ENCODE measurements around the gene NAP1L5.

Gene NAP1L5

DNA sequence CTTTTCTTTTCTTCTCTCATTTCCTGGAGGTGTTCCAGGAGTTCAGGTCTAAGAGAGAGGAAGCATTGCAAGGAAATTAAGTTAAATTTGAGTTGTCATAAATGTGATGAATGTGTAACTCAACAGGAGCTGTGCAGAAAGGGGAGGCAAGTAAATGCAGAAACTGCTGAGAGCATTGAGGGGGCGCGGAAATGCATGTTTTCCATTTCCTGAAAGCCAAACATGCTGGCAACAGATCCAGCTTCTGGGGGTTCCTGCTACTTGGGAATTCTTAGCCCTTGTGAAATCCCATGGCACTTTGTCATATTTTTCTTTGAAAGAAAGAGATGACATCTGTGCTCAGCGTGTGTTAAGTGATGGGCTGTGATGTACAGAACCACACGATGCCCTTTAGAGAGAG, 33.8 kb upstream of the NAP1L5 start:
- TF ChIP-seq ZNF274 (IDR thresholded peaks at IDR 0.05; ENCODE audit: low read depth, low read length): no peak
- no peak overlapping the region for H3K4me3 ChIP-seq (ENCODE audit: low read length)

DNA sequence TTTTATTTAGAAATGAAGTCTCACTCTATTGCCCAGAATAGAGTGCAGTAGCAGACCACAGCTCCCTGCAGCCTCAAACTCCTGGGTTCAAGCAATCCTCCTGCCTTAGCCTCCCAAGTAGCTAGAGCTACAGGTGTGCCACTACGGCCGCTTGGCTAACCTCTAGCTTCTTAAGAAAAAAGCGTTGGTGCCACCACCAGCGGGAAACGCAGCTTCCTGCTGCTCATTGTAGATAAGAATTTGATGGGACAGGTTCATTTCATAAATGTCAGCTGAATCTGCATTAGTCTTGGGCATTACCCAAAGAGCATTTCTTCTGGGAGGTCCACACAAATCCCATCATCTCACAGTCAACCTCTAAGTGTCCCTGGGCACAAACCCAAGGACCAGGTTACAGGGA, 33.2 kb upstream of the NAP1L5 start:
- no peak overlapping the region for H3K4me3 ChIP-seq (ENCODE audit: low read length)
- TF ChIP-seq ZNF274 (IDR thresholded peaks at IDR 0.05; ENCODE audit: low read depth, low read length): no peak

DNA sequence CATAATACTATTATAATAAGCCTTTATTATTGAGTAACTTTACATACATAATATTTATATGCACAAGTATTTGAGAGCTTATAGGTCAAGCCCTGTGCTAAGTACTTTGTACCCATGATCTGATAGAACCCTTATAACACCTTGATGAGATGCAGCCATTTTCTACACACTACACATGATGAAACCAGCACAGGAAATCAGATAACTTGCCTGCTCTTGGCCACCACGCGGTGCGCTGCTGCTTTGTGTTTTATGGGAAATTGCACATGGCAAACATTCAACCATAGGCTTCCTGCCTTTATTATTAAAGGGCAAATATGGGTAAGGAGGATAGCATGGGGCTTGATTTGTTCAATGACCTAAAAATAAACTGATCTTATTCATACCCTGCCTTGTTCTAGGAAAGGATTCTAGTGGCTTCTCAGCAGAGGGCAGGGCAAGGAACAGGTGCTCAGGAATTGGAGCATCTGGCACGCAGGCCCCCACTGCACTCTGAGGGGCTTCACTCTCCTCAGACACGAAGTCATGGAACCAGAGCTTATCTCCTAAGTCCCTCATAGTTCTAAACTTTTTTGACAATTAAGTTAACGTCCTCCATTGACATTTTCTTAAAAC, 31.6 kb upstream of the NAP1L5 start:
- H3K4me3 ChIP-seq (ENCODE audit: low read length): no peak overlapping the region
- no peak for TF ChIP-seq ZNF274 (IDR thresholded peaks at IDR 0.05; ENCODE audit: low read depth, low read length)

DNA sequence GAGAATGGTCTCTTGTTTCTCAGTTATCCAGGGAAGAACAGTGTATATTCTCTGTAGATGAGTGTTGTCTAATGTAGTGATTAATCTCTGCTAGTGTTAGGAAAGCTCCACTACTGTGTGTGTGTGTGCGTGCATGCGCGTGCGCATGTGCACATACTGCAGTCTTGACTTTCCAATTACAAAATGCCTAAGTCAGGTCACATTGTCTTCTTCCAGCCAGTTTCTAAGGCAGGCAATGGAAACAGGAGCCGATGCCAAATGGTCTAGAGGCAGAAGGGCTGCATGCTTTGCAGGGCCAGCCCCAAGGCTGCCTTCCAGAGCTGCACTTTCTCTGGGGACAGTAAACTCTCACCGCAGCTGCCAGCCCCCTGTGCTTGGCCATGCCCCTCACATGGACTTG, 30.5 kb upstream of the NAP1L5 start:
- no peak for TF ChIP-seq ZNF274 (IDR thresholded peaks at IDR 0.05; ENCODE audit: low read depth, low read length)
- no peak overlapping the region for H3K4me3 ChIP-seq (ENCODE audit: low read length)

DNA sequence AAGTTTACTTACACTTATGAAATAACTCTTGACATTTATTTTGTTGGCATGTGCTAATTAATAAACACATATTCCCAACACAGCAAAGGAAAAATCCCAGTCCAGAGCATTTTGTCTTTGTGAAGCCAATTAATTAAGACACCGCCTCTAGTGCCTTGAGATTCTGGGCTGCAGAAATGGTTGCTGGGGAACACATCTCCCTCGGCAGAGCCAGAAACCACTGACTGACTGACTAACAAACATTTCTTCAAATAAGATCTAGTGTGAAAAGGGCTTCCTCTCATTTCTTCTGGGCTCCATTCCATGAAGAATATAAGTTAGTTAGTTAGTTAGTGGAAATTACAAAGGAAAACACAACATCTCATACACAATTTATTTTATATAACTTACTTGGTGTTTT, 28.4 kb upstream of the NAP1L5 start:
- H3K4me3 ChIP-seq (ENCODE audit: low read length): no peak overlapping the region
- TF ChIP-seq ZNF274 (IDR thresholded peaks at IDR 0.05; ENCODE audit: low read depth, low read length): no peak

DNA sequence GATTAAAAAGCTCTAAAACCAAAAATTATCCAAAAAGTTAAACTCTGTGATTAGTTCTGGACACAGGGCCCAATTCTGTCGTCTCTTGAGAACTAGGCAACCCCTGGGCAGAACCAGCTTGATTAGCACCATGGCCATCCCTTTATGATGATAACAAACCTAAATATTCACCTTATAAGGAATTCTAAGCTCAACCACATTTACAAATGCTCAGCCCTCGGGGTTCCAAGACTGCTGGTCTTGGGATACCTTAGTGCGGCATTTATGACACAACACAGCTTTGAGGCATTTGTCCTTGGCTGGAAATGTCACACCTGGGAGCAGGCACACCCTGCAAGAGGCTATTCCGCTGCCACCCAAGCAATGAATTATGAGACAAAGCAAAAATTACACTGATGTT, 27.5 kb upstream of the NAP1L5 start:
- TF ChIP-seq ZNF274 (IDR thresholded peaks at IDR 0.05; ENCODE audit: low read depth, low read length): no peak
- no peak overlapping the region for H3K4me3 ChIP-seq (ENCODE audit: low read length)

DNA sequence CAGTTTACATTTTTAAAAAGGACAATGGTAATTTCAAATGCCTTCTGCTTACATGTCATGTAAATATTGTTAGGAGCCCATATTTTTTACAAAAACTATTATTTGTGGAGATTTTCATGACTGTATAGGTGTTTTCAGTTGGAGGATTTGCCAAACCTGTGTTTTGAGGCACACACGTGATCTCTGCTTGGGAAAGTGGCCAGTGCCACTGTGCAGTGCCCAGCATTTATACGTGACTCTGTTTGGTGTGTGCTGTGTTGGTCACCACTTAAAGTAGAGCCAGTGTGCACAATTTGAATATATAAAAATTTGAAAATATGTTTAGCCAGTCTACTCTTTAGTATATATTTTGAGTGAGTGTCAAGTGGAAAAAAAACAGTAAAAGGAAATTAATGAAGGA, 26.8 kb upstream of the NAP1L5 start:
- no peak overlapping the region for H3K4me3 ChIP-seq (ENCODE audit: low read length)
- TF ChIP-seq ZNF274 (IDR thresholded peaks at IDR 0.05; ENCODE audit: low read depth, low read length): no peak

DNA sequence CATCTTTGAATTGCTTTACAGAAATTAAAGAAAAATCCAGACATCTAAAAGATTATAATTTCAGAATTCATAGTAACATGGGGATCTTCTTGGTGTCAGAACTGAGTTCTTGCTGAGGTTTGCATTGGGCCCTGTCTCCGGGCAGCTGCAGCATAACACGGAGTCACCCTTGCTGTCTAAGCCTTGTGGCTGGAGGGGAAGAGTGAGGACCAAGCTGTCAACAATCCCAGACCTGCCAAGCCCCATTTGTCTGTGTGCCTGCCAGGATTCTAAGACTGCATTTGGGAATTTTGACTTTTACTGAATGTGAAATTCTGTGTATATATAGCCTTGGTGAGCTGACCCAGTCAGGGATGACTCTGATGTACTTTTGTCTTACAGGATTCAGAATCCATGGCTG, 25.2 kb upstream of the NAP1L5 start:
- H3K4me3 ChIP-seq (ENCODE audit: low read length): no peak overlapping the region
- TF ChIP-seq ZNF274 (IDR thresholded peaks at IDR 0.05; ENCODE audit: low read depth, low read length): no peak

DNA sequence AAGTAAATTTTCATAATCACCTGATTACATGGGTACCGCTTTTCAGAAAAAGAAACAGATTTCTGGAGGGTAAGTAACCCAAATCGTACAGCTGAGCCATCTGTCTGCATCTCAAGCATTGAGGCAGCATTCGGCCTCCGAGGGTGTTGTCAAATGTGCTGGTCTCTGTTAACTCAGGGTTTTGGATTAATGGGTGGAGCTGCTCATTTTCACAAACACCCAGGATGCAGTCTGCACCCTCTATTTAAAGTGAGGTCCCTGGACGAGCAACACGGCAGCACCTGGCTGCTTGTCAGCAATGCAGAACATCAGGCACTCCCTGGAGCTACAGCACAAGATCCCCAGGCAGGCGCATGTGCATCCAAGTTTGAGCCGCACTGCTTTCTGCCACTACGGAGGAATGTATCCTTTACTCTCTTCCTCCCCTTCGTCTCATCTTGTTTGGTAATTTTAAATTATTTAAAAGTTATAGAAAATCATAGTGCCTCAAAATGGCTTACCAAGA, 24.7 kb upstream of the NAP1L5 start:
- no peak for TF ChIP-seq ZNF274 (IDR thresholded peaks at IDR 0.05; ENCODE audit: low read depth, low read length)

DNA sequence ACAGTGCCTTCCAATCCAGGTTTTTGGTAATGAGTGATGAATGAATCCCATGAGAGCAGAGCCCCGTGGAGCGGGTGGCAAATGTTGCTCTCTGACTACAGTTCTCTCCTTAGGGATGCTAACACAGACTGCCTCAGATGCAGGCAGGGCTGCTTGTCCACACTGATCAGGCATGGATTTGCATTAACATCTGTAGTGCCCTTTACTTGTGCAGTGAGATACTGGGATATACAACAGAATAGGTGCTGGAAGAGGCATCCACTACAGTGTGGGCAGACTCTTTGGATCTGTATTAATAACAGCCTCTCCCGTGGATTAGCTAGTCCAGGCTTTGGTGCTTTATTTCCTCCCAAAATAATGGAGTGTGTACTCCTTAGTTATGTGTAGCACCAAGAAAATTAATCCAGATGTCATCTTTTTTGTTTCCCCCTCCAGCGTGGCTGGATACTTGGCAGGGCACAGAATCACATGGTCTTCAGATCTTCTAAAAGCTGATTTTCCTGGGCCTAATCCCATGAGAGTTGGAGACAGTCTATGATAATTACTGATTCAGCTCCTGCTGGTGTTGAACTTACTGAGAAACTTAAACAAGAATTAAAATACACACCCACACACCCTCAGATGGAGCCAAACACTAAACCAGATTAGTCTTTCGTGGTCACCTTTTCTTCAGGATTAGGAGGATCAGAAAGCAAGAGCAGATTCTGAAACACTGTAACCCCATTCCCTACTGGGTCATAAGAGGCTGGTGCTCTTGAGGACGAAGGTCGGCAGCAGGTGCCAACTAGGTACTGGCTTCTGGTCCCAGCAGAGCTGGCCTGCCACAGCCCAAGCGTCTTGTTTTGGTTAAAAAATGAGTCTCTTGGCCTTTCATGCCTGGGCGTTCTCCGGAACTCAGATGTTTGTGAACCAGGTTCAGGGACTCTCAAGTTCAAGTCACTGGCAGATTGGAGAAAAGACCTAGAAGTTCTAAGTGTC, 23.1 kb upstream of the NAP1L5 start:
- no peak for TF ChIP-seq ZNF274 (IDR thresholded peaks at IDR 0.05; ENCODE audit: low read depth, low read length)
- no peak overlapping the region for H3K4me3 ChIP-seq (ENCODE audit: low read length)

More for the DNA sequence above, 24.7 kb upstream of the NAP1L5 start:
- no peak overlapping the region for H3K4me3 ChIP-seq (ENCODE audit: low read length)

DNA sequence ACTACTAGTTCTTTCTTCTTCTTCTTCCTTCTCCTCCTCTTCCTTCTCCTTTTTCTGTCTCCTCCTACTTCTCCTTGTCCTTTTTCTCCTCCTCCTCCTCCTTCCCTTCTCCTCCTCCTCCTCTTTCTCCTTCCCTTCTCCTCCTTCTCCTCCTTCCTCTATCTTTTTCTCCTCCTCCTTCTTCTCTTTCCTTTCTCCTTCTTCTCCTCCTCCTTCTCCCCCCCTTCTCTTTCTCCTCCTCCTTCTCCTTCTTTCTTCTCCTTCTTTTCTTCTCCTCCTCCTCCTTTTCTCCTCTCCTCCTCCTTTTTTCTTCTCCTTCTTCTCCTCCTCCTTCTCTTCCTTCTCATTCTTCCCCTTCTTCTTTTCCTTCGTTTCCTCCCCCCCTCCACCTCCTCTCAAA, 21.8 kb upstream of the NAP1L5 start:
- no peak for TF ChIP-seq ZNF274 (IDR thresholded peaks at IDR 0.05; ENCODE audit: low read depth, low read length)

DNA sequence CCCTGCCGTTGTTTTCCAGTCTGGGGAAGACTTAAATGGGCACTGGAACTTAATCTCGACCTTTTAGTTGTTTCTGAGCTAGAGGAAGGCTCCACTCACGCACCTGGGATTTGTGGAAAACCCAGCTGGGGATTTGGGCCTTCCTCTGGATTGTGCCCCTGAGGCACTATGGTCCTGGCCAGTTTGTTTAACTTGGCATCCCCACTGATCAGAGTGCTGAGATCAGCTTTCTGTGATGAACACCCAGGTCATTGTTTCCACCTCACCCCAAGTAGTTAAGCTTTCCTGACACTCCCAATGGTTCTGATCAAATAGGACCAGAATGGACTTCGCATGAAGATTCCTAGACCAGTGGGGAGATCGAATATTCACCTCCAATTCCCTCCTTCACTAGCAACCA, 20.5 kb upstream of the NAP1L5 start:
- TF ChIP-seq ZNF274 (IDR thresholded peaks at IDR 0.05; ENCODE audit: low read depth, low read length): no peak
- H3K4me3 ChIP-seq (ENCODE audit: low read length): no peak overlapping the region

More for the DNA sequence above, 21.8 kb upstream of the NAP1L5 start:
- no peak overlapping the region for H3K4me3 ChIP-seq (ENCODE audit: low read length)

DNA sequence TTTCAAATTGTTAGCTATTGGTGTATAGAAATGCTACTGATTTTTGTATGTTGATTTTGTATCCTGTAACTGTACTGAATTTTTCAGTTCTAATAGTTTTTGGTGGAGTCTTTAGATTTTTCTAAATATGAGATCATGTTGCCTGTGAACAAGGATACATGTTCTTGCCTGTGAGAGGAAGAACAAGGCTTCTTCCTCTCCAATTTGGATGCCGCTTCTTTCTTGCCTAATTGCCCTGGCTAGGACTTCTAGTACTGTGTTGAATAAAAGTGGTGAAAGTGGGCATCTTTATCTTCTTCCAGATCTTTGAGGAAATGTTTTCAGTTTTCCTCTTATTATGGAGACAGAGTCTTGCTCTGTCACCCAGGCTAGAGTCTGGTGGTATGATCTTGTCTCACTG, 16.2 kb upstream of the NAP1L5 start:
- no peak for TF ChIP-seq ZNF274 (IDR thresholded peaks at IDR 0.05; ENCODE audit: low read depth, low read length)
- no peak overlapping the region for H3K4me3 ChIP-seq (ENCODE audit: low read length)

DNA sequence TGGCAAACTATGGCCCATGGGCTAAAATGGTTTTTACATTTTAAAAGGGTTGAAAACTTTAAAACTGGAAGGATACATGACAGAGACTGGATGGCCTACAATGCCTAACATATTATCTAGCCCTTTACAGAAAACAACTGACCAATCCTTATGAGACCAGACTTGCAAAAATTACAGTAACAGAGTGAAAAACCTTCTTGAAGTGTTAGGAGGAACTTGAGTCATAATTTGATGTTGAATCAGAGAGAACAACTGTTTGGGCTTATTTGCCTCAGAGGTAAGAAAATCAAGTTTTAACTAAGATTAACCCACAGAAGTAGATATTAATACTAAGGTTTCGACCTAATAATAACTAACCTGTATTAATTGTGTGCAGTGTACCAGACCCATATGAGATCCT, 12.4 kb upstream of the NAP1L5 start:
- TF ChIP-seq ZNF274 (IDR thresholded peaks at IDR 0.05; ENCODE audit: low read depth, low read length): no peak
- no peak overlapping the region for H3K4me3 ChIP-seq (ENCODE audit: low read length)

DNA sequence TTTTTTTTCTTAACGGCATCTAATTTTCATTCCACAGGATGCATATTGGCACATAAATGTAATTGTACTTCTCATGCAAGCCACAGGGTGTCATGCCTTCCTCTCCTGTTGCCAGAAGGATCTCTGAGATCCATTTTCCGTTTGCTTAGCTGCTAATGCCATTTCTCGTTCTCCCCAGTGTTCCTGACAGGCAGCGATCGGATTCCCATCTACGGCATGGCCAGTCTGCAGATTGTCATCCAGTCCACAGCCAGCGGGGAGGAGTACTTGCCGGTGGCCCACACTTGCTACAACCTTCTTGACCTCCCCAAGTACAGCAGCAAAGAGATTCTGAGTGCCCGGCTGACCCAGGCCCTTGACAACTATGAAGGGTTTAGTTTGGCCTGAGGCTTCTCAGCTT, 8.9 kb upstream of the NAP1L5 start:
- H3K4me3 ChIP-seq (ENCODE audit: low read length): no peak overlapping the region
- TF ChIP-seq ZNF274 (IDR thresholded peaks at IDR 0.05; ENCODE audit: low read depth, low read length): no peak
